ENCODE measurements around the gene SMPDL3A. TPM values are rescaled to one million over a fixed set of nuclear protein-coding genes. Genes with fewer than 3 reads are reported as not detected.

The SMPDL3A gene
- total and polyA plus RNA-seq, 4 donors: 1.5 to 14.3 (median 6.2) TPM

- Histone ChIP-seq H3K36me3 (ENCODE audit: control insufficient read depth in 1 of 2, insufficient read depth in 2 of 2, low read length in 1 of 2) (no peaks in the 10 kb centered on the region), H3K27ac (ENCODE audit: low read depth in 1 of 2, low read length in 2 of 2) (no peak overlapping the region), H3K4me3 (ENCODE audit: low read length in 2 of 2) (no peak overlapping the region), H3K27me3 (ENCODE audit: control insufficient read depth in 1 of 2, insufficient read depth in 2 of 2, low read length in 1 of 2) (no peaks in the 10 kb centered on the region), H3K9me3 (ENCODE audit: control insufficient read depth, low read length) (no peaks in the 10 kb centered on the region), H3K4me1 (ENCODE audit: control insufficient read depth in 1 of 2, insufficient read depth in 2 of 2, low read length in 2 of 2) (no peaks in the 10 kb centered on the region)
- DNase-seq (no peak), ATAC-seq (ENCODE audit: low FRiP score) (no peak)
- intact Hi-C loops (cut with DNase I): no loop called here
- WGBS, 2 donors: 43 to 50% methylated on average over 2 of the region's 2 CpGs
These were observed 32.0 kb downstream of the SMPDL3A start for GRCh38 chr6:122821095-122821494.

- Histone ChIP-seq H3K36me3 (ENCODE audit: control insufficient read depth in 1 of 2, insufficient read depth in 2 of 2, low read length in 1 of 2) (no peaks in the 10 kb centered on the region), H3K9me3 (ENCODE audit: control insufficient read depth, low read length) (no peaks in the 10 kb centered on the region), H3K4me1 (ENCODE audit: control insufficient read depth in 1 of 2, insufficient read depth in 2 of 2, low read length in 2 of 2) (no peaks in the 10 kb centered on the region), H3K27ac (ENCODE audit: low read depth in 1 of 2, low read length in 2 of 2) (no peak overlapping the region), H3K27me3 (ENCODE audit: control insufficient read depth in 1 of 2, insufficient read depth in 2 of 2, low read length in 1 of 2) (no peaks in the 10 kb centered on the region), H3K4me3 (ENCODE audit: low read length in 2 of 2) (no peak overlapping the region)
- intact Hi-C loops (cut with DNase I): no loop called here
- WGBS, 2 donors: 71 to 76% methylated on average over 5 of the region's 5 CpGs
- DNase-seq: no peak
- ATAC-seq (ENCODE audit: low FRiP score): no peak
These were observed 36.1 kb downstream of the SMPDL3A start for GRCh38 chr6:122825163-122825562.

DNA sequence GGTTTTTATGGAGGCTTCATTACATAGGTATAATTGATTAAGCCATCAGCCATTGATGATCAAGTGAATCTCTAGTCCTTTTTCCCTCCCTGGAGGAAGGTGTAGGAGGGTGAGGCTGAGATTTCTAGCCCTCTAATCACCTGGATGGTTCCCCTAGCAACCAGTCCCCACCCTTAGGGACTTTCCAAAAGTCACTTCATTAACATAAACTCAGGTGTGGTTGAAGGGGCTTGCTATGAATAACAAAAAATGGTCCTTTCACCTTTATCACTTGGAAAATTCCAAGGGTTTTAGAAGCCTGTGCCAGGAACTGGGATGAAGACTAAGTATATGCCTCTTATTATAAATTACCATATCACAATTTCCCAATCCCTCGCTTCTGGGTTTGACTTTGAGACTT lies 40.4 kb downstream of the SMPDL3A start:
- intact Hi-C loops (cut with DNase I): no loop called here
- WGBS, 2 donors: 74 to 76% methylated on average over 1 of the region's 1 CpG
- no peak overlapping the region for H3K27ac ChIP-seq (ENCODE audit: low read depth in 1 of 2, low read length in 2 of 2)
- H3K4me3 ChIP-seq (ENCODE audit: low read length in 2 of 2): no peak overlapping the region
- H3K27me3 ChIP-seq (ENCODE audit: control insufficient read depth in 1 of 2, insufficient read depth in 2 of 2, low read length in 1 of 2): no peaks in the 10 kb centered on the region
- no peaks in the 10 kb centered on the region for H3K36me3 ChIP-seq (ENCODE audit: control insufficient read depth in 1 of 2, insufficient read depth in 2 of 2, low read length in 1 of 2)
- no peaks in the 10 kb centered on the region for H3K9me3 ChIP-seq (ENCODE audit: control insufficient read depth, low read length)
- H3K4me1 ChIP-seq (ENCODE audit: control insufficient read depth in 1 of 2, insufficient read depth in 2 of 2, low read length in 2 of 2): no peaks in the 10 kb centered on the region
- no peak for DNase-seq
- no peak for ATAC-seq (ENCODE audit: low FRiP score)

DNA sequence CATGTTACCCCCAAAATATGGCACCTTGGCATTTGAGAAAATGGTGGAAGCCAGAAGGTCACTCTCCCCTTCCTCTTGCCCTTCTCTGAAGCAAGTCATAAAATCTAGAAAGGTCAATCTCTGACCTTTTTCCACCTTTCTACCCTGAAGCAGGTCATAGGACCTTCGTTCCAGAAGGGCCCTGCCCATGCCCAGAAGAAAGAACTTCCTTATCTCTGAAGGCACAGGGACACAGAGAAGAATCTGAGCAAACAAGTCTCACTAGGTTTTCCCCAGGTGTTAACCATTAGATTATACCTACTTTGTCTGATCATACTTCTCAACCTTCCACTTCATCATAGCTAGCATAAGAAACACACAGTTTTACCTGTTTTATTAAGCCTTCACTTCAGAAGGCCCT lies 42.5 kb downstream of the SMPDL3A start:
- Histone ChIP-seq H3K4me1 (ENCODE audit: control insufficient read depth in 1 of 2, insufficient read depth in 2 of 2, low read length in 2 of 2) (no peaks in the 10 kb centered on the region), H3K27ac (ENCODE audit: low read depth in 1 of 2, low read length in 2 of 2) (no peak overlapping the region), H3K36me3 (ENCODE audit: control insufficient read depth in 1 of 2, insufficient read depth in 2 of 2, low read length in 1 of 2) (no peaks in the 10 kb centered on the region), H3K27me3 (ENCODE audit: control insufficient read depth in 1 of 2, insufficient read depth in 2 of 2, low read length in 1 of 2) (no peaks in the 10 kb centered on the region), H3K4me3 (ENCODE audit: low read length in 2 of 2) (no peak overlapping the region), H3K9me3 (ENCODE audit: control insufficient read depth, low read length) (no peaks in the 10 kb centered on the region)
- intact Hi-C loops (cut with DNase I): no loop called here
- 65 to 70% methylated on average over 1 of the region's 1 CpG for WGBS, 2 donors
- ATAC-seq (ENCODE audit: low FRiP score): no peak
- no peak for DNase-seq

- intact Hi-C loops (cut with DNase I): no loop called here
- Histone ChIP-seq H3K4me1 (ENCODE audit: control insufficient read depth in 1 of 2, insufficient read depth in 2 of 2, low read length in 2 of 2) (no peaks in the 10 kb centered on the region), H3K27me3 (ENCODE audit: control insufficient read depth in 1 of 2, insufficient read depth in 2 of 2, low read length in 1 of 2) (no peaks in the 10 kb centered on the region), H3K27ac (ENCODE audit: low read depth in 1 of 2, low read length in 2 of 2) (no peak overlapping the region), H3K9me3 (ENCODE audit: control insufficient read depth, low read length) (no peaks in the 10 kb centered on the region), H3K4me3 (ENCODE audit: low read length in 2 of 2) (no peak overlapping the region), H3K36me3 (ENCODE audit: control insufficient read depth in 1 of 2, insufficient read depth in 2 of 2, low read length in 1 of 2) (no peaks in the 10 kb centered on the region)
- ATAC-seq (ENCODE audit: low FRiP score) (no peak), DNase-seq (no peak)
- 60 to 70% methylated on average over 3 of the region's 3 CpGs for WGBS, 2 donors
These were observed 43.4 kb downstream of the SMPDL3A start for GRCh38 chr6:122832459-122832858.

- no peak overlapping the region for H3K4me3 ChIP-seq (ENCODE audit: low read length in 2 of 2)
- H3K27ac ChIP-seq (ENCODE audit: low read depth in 1 of 2, low read length in 2 of 2): no peak overlapping the region
- no peaks in the 10 kb centered on the region for H3K27me3 ChIP-seq (ENCODE audit: control insufficient read depth in 1 of 2, insufficient read depth in 2 of 2, low read length in 1 of 2)
- WGBS, 2 donors: 65 to 66% methylated on average over 7 of the region's 7 CpGs
- intact Hi-C loops (cut with DNase I): no loop called here
- ATAC-seq (ENCODE audit: low FRiP score): no peak
- H3K4me1 ChIP-seq (ENCODE audit: control insufficient read depth in 1 of 2, insufficient read depth in 2 of 2, low read length in 2 of 2): no peaks in the 10 kb centered on the region
- no peaks in the 10 kb centered on the region for H3K9me3 ChIP-seq (ENCODE audit: control insufficient read depth, low read length)
- no peak for DNase-seq
- H3K36me3 ChIP-seq (ENCODE audit: control insufficient read depth in 1 of 2, insufficient read depth in 2 of 2, low read length in 1 of 2): no peaks in the 10 kb centered on the region
These were observed 44.0 kb downstream of the SMPDL3A start for GRCh38 chr6:122833021-122833491.

DNA sequence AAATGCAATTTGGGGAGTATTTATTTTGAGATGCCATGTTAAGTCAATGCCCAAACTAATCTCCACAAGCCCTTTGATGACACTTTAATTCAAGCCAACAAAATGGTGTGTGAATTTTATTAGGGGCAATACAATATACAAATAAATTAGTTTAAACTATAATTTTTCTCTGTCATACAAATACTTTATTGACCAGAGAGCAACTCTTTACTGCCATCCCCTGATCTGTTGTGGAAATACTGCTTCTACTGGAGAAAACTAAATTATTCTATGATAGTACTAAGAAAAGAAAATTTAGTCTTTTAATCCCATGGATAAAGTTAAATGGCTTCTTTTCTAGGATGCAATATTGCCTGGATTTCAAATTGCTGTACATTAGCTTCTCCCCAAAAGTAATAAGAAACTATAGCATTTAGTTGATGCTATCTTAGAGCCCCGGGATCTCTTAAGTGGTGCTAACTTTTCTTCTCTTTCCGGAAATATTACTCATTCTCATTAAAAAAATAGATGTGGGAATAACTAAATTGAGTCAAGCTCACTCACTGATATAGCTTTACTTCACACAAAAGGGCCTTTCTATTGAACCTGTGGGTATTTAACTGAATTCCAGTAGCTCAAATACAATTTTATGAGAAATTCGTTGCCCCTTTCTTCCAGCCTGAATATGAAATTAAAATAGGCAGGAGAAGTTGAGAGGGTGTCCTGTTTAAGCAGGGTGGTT lies 49.2 kb downstream of the SMPDL3A start:
- no peaks in the 10 kb centered on the region for H3K36me3 ChIP-seq (ENCODE audit: control insufficient read depth in 1 of 2, insufficient read depth in 2 of 2, low read length in 1 of 2)
- no peaks in the 10 kb centered on the region for H3K4me1 ChIP-seq (ENCODE audit: control insufficient read depth in 1 of 2, insufficient read depth in 2 of 2, low read length in 2 of 2)
- no peaks in the 10 kb centered on the region for H3K9me3 ChIP-seq (ENCODE audit: control insufficient read depth, low read length)
- ATAC-seq (ENCODE audit: low FRiP score) (no peak), DNase-seq (no peak)
- H3K4me3 ChIP-seq (ENCODE audit: low read length in 2 of 2): no peak overlapping the region
- 62 to 70% methylated on average over 3 of the region's 3 CpGs for WGBS, 2 donors
- H3K27ac ChIP-seq (ENCODE audit: low read depth in 1 of 2, low read length in 2 of 2): no peak overlapping the region
- intact Hi-C loops (cut with DNase I): loop anchor here in 1 of 2 donors (5.0 kb wide), 1 partner anchor 106 kb away; no protein-coding TSS in a partner anchor
- H3K27me3 ChIP-seq (ENCODE audit: control insufficient read depth in 1 of 2, insufficient read depth in 2 of 2, low read length in 1 of 2): no peaks in the 10 kb centered on the region

GRCh38 chr6:122839472-122839871 lies 50.4 kb downstream of the SMPDL3A start:
- Histone ChIP-seq H3K27ac (ENCODE audit: low read depth in 1 of 2, low read length in 2 of 2) (no peak overlapping the region), H3K36me3 (ENCODE audit: control insufficient read depth in 1 of 2, insufficient read depth in 2 of 2, low read length in 1 of 2) (no peaks in the 10 kb centered on the region), H3K4me1 (ENCODE audit: control insufficient read depth in 1 of 2, insufficient read depth in 2 of 2, low read length in 2 of 2) (no peaks in the 10 kb centered on the region), H3K9me3 (ENCODE audit: control insufficient read depth, low read length) (no peaks in the 10 kb centered on the region), H3K4me3 (ENCODE audit: low read length in 2 of 2) (no peak overlapping the region), H3K27me3 (ENCODE audit: control insufficient read depth in 1 of 2, insufficient read depth in 2 of 2, low read length in 1 of 2) (no peaks in the 10 kb centered on the region)
- WGBS, 2 donors: 3% methylated on average over 1 of the region's 1 CpG
- DNase-seq (no peak), ATAC-seq (ENCODE audit: low FRiP score) (peak; percentile 66)
- intact Hi-C loops (cut with DNase I): loop anchor here (1.0 to 5.0 kb wide), 2 partner anchors 107 to 109 kb away; no protein-coding TSS in a partner anchor

- H3K4me1 ChIP-seq (ENCODE audit: control insufficient read depth in 1 of 2, insufficient read depth in 2 of 2, low read length in 2 of 2): no peaks in the 10 kb centered on the region
- no peak overlapping the region for H3K27ac ChIP-seq (ENCODE audit: low read depth in 1 of 2, low read length in 2 of 2)
- no peaks in the 10 kb centered on the region for H3K27me3 ChIP-seq (ENCODE audit: control insufficient read depth in 1 of 2, insufficient read depth in 2 of 2, low read length in 1 of 2)
- 55 to 66% methylated on average over 6 to 8 of the region's 8 CpGs for WGBS, 2 donors
- intact Hi-C loops (cut with DNase I): loop anchor here (1.0 to 5.0 kb wide), 2 partner anchors 108 to 110 kb away; no protein-coding TSS in a partner anchor
- DNase-seq (no peak), ATAC-seq (ENCODE audit: low FRiP score) (no peak)
- H3K4me3 ChIP-seq (ENCODE audit: low read length in 2 of 2): no peak overlapping the region
- no peaks in the 10 kb centered on the region for H3K36me3 ChIP-seq (ENCODE audit: control insufficient read depth in 1 of 2, insufficient read depth in 2 of 2, low read length in 1 of 2)
- H3K9me3 ChIP-seq (ENCODE audit: control insufficient read depth, low read length): no peaks in the 10 kb centered on the region
These were observed 50.8 kb downstream of the SMPDL3A start for GRCh38 chr6:122839906-122840305.
